Measurements from ENCODE around the gene TSEN54.

DNA sequence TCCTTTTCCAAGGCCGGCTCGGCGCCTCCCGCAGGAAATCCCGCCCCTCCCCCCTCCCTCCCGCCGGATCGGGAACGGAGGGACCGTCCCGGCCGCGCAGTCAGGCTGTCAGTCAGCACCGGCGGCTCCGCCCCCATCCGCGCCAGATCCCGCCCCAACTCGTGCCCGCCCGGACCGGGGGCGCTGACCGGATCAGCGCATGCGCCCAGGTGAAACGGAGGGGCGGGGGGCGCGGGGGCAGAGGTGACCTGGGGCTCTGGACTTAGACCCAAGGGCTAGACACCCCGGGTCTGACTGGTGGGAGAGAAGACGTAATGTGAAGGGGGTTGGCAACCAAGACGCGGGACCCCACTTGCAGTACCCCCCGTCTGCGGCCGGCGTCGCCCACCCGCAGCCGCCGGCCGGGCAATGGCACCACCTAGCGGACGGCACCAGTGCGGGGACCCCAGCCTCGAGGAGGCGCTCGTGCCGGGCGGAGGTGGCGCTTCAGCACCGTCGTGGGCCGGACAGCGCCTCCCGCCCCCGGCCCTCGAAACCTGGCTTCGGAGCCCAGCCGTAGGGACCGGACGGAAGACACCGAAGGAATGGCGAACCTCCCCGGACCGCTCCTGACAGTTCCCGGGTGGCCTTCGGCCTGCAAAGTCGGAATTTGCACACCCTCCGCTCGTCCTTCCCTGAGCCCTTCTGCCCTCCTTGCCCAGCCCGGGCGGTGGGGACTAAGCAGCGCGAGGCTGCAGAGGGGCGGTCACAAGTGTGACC lies 653 bp upstream of the TSEN54 start, which contains the start of gene CASKIN2:
- TF ChIP-seq EZH2phosphoT487 (conservative IDR thresholded peaks at IDR 0.05; ENCODE audit: low read length), result no peak
- TF ChIP-seq, protein P1, sequence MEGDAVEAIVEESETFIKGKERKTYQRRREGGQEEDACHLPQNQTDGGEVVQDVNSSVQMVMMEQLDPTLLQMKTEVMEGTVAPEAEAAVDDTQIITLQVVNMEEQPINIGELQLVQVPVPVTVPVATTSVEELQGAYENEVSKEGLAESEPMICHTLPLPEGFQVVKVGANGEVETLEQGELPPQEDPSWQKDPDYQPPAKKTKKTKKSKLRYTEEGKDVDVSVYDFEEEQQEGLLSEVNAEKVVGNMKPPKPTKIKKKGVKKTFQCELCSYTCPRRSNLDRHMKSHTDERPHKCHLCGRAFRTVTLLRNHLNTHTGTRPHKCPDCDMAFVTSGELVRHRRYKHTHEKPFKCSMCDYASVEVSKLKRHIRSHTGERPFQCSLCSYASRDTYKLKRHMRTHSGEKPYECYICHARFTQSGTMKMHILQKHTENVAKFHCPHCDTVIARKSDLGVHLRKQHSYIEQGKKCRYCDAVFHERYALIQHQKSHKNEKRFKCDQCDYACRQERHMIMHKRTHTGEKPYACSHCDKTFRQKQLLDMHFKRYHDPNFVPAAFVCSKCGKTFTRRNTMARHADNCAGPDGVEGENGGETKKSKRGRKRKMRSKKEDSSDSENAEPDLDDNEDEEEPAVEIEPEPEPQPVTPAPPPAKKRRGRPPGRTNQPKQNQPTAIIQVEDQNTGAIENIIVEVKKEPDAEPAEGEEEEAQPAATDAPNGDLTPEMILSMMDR (IDR thresholded peaks at IDR 0.05; ENCODE audit: insufficient read depth, low read length, poor library complexity, severe bottlenecking), result peak; percentile 96
